Skeletal muscle tissue (tissue), 4 donors: ENCODE results near the gene HLA-DOA. TPM values are rescaled to one million over a fixed set of nuclear protein-coding genes. Genes with fewer than 3 reads are reported as not detected.

ENCODE experiments used
- H3K27ac ChIP-seq: one replicate; pipeline ENCODE4 v1.7.0; 2013; ENCODE audit warnings: mild to moderate bottlenecking, low read depth, low read length, inconsistent platforms
- H3K27me3 ChIP-seq, 3 donors: one replicate each; pipeline ENCODE4 v1.7.0; 2013; ENCODE audit warnings: low read length in 3 of 3; ENCODE audit not compliant: control insufficient read depth in 3 of 3, insufficient read depth in 3 of 3
- H3K36me3 ChIP-seq, 3 donors: one replicate each; pipeline ENCODE4 v1.7.0; 2013; ENCODE audit warnings: low read length in 3 of 3; ENCODE audit not compliant: control insufficient read depth in 3 of 3, insufficient read depth in 3 of 3
- H3K4me1 ChIP-seq, 3 donors: one replicate each; pipeline ENCODE4 v1.7.0; 2013; ENCODE audit warnings: low read length in 3 of 3, mild to moderate bottlenecking in 3 of 3; ENCODE audit not compliant: control insufficient read depth in 3 of 3, insufficient read depth in 3 of 3
- H3K4me3 ChIP-seq, 3 donors: one replicate each; pipeline ENCODE4 v1.7.0; 2013; ENCODE audit warnings: low read length in 3 of 3
- H3K9ac ChIP-seq, 3 donors: one replicate each; pipeline ENCODE4 v1.7.0; 2013; ENCODE audit warnings: low read length in 3 of 3, mild to moderate bottlenecking in 3 of 3, moderate library complexity in 2 of 3, low read depth in 1 of 3
- H3K9me3 ChIP-seq, 3 donors: one replicate each; pipeline ENCODE4 v1.7.0; 2013; ENCODE audit warnings: low read length in 3 of 3; ENCODE audit not compliant: control insufficient read depth in 3 of 3
- total RNA-seq: library from RNA; depleted of rRNA; stranded (reverse); fragments of >200 nt; gene quantifications from one replicate; pipeline ENCODE4 v1.2.3, GENCODE V29; 2014
- donor health status: Osteomylitis.

The HLA-DOA gene
- total RNA-seq, 1 donor from 2014 or later: 1.0 TPM

DNA sequence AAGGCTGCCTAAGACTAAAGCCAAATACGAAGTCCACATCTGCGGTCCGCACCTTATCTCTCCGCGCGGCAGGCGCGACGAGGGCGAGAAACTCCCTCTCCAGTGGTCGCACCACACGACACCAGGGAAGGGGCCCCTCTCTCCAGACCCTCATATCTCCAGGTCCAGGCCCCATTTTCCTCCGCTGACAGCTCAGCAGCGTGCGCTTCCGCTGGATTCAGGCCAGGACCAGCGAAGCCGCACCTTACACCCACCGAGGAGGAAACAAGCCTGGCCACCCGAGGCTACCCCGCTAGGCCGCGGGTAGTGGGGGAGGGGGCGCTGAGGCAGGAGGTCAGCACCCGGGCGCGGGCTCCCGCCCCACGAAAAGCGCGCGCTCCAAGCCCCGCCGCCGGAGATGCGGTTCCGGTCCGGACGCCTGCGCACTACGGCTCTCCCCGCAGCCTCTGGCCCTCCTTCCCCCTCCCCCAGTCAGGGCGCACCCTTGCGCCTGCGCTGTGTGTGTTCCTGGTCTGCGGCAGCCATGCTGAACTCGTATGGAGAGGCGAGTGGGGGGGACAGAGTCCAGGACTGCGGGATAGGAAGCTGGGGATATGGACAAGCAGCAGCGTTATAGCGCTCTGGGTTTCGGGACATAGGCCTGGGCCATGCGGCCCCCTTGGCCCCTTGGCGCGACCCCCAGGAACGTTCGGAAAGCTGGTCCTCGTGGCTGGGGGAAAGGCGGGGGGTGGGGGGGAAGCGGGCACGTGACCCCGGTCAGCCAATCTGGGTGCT, 41.1 kb downstream of the HLA-DOA start, which contains the start of gene BRD2:
BRD2 (plus strand) TSS at position 502 of the 774 bp plus-strand sequence. CDS start 4,305 bp downstream, outside the sequence.
- H3K27me3 ChIP-seq: no peaks in the 10 kb centered on the region
- peak within 1 kb of the TSS; percentile 97 to 100 (median 100) for H3K9ac ChIP-seq
- peak within 1 kb of the TSS; percentile 100 for H3K27ac ChIP-seq
- H3K4me1 ChIP-seq: peaks cover 19 to 28% (median 21%) of the 10 kb centered on the region in 3 donors
- peak within 1 kb of the TSS; percentile 82 to 97 (median 97) for H3K4me3 ChIP-seq
- peaks cover 8 to 20% (median 12%) of the 10 kb centered on the region in 3 donors for H3K36me3 ChIP-seq
- no peaks in the 10 kb centered on the region for H3K9me3 ChIP-seq

DNA sequence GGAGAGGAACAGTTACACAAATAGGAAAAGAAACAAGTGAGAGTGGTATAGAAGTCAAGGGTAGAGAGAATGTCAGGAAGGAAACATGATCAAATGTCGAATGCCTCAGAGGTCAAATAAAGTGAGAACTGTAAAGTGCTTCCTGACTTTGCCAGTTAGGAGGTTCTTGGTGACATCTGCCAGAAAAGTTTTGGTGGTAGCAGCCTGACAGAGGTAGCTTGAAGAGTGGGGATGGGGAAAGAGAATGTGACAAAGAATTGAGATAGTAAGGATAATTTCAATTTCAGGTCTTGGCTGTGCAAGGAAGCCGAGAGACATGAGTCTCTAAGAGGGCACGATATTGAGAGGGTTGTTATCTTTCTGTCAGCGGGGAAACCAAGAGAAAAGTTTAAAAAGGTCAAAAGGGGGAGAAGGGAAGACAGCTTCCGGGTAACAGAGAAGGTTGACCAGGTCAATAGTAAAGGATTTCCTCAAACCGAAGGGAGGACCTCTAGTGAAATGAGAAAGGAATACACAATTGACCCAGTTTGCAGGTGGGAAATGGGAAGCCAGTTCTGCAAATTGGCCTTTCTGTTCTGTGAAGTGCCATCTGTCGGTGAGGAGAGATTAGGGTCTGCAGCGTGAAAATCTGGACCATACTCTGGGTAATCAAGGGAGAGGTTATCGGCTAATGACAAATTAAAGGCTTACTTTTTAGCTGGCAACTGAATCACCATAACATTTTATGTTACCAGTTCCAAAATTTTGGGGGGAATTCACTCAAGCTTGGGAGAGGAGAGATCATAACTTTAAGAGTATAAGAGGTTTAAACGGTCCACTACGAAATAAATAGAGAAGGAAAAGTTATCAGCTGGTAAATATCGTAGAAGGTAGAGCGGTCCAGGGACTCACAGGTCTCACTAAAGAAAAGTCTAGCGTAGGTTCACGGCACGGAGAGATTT, 42.0 kb downstream of the HLA-DOA start:
- Histone ChIP-seq H3K27ac (peak overlapping the region; percentile 100), H3K9ac (peak overlapping the region; percentile 97 to 100 (median 99)), H3K4me1 (peaks cover 19 to 28% (median 21%) of the 10 kb centered on the region in 3 donors), H3K4me3 (peak overlapping the region; percentile 82 to 97 (median 95)), H3K9me3 (no peaks in the 10 kb centered on the region), H3K36me3 (peaks cover 1 to 11% (median 3%) of the 10 kb centered on the region in 3 donors), H3K27me3 (no peaks in the 10 kb centered on the region)

DNA sequence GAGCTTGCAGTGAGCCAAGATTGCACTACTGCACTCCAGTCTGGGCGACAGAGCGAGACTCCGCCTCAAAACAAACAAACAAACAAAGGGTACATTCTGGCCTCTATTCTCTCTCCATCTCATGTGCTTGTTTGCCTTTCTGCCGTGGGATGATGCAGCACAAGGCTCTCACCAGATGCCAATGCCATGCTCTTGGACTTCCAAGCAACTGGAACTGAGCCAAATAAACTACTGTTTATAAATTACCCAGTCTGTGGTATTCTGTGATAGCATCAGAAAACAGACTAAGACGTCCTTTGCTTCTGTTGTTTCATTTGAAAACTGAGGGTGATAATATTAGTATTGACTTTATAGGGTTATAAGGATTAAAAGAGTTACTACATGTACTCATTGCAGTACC, 44.6 kb downstream of the HLA-DOA start:
- Histone ChIP-seq H3K27me3 (no peaks in the 10 kb centered on the region), H3K27ac (no peak overlapping the region), H3K9ac (no peak overlapping the region), H3K4me1 (peaks cover 16 to 27% (median 19%) of the 10 kb centered on the region in 3 donors), H3K36me3 (peaks cover 0 to 4% (median 0%) of the 10 kb centered on the region in 3 donors), H3K4me3 (no peak overlapping the region), H3K9me3 (no peaks in the 10 kb centered on the region)

DNA sequence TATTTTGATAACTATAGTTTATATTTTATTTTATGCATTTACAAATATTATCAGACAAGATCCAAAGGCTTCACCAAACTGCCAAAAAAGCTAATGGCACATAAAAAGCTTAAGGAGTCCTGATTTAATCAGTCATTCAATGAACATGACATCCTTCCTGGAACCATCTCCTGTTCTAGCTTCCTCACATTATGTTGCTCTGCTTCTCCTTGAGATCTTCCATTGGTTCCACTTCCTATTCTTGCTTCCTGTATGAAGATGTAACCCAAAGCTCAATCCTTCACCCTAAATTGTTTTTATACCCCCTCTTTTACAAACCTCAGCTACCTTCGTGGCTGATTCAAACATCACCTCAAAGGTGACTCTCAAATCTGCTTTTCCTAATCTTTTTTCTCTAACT, 45.5 kb downstream of the HLA-DOA start:
- Histone ChIP-seq H3K4me1 (peaks cover 16 to 21% (median 19%) of the 10 kb centered on the region in 3 donors), H3K27me3 (no peaks in the 10 kb centered on the region), H3K9ac (no peak overlapping the region), H3K9me3 (no peaks in the 10 kb centered on the region), H3K27ac (no peak overlapping the region), H3K36me3 (no peaks in the 10 kb centered on the region), H3K4me3 (no peak overlapping the region)

DNA sequence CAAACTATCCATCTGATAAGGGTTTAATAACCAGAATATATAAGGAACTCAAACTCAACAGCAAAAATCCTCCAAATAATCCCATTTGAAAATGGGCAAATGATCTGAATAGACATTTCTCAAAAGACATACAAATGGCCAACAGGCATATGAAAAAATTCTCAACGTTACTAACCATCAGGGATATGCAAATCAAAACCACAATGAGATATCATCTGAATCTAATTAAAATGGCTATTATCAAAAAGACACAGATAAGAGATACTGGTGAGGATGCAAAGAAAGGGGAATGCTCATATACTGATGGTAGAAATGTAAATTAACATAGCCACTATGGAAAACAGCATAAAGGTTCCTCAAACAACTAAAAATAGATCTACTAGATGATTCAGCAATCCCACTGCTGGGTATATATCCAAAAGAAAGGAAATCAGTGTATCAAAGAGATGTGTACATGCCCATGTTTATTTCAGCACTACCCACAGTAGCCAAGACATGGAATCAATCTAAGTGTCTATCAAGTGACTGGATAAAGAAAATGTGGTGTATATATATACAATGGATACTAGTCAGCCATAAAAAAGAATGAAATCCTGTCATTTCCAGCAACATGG, 47.1 kb downstream of the HLA-DOA start:
- H3K4me1 ChIP-seq: peaks cover 16 to 18% (median 16%) of the 10 kb centered on the region in 3 donors

DNA sequence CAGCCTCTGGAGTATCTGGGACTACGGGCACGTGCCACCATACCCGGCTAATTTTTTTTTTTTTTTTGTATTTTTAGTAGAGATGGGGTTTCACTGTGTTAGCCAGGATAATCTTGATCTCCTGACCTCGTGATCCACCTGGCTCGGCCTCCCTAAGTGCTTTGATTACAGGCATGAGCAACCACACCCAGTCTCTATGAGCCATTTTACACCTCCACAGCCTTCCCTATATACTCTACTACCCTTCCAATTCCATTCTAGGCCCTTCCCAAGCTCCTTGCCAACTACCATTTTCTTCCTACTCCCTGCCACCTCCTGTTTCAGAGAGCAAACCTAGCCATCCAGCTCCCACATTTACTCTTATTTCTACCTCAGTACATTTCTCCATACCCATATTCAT, 48.8 kb downstream of the HLA-DOA start:
- Histone ChIP-seq H3K4me3 (no peak overlapping the region), H3K4me1 (peaks cover under 1% of the 10 kb centered on the region in 3 donors), H3K27me3 (no peaks in the 10 kb centered on the region), H3K9ac (no peak overlapping the region), H3K27ac (no peak overlapping the region), H3K9me3 (no peaks in the 10 kb centered on the region), H3K36me3 (no peaks in the 10 kb centered on the region)

More for the DNA sequence above, 47.1 kb downstream of the HLA-DOA start:
- no peak overlapping the region for H3K27ac ChIP-seq
- H3K36me3 ChIP-seq: no peaks in the 10 kb centered on the region
- H3K9ac ChIP-seq: no peak overlapping the region
- H3K4me3 ChIP-seq: no peak overlapping the region
- no peaks in the 10 kb centered on the region for H3K27me3 ChIP-seq
- no peaks in the 10 kb centered on the region for H3K9me3 ChIP-seq

DNA sequence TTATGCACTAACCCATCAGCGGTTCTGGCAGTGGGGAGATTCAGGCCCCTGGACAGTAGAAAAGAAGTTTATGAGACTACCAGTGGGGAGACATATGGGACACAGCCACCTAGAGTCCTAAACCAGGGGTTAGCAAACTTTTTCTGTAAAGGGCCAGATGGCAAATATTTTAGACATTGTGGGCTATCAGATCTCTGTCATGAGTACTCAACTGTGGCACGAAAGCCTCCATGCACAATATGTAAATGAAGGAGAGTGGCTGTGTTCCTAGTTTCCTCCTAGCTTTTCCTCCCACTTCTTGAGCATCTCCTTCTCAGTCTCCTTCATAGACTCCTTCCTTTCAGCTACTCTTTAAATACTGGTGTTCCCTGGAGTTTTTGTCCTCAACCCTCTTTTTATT, 53.2 kb downstream of the HLA-DOA start:
- H3K27me3 ChIP-seq: no peaks in the 10 kb centered on the region
- no peaks in the 10 kb centered on the region for H3K36me3 ChIP-seq
- H3K4me3 ChIP-seq: no peak overlapping the region
- H3K4me1 ChIP-seq: peaks cover 3 to 12% (median 11%) of the 10 kb centered on the region in 3 donors
- no peak overlapping the region for H3K27ac ChIP-seq
- no peak overlapping the region for H3K9ac ChIP-seq
- H3K9me3 ChIP-seq: no peaks in the 10 kb centered on the region

DNA sequence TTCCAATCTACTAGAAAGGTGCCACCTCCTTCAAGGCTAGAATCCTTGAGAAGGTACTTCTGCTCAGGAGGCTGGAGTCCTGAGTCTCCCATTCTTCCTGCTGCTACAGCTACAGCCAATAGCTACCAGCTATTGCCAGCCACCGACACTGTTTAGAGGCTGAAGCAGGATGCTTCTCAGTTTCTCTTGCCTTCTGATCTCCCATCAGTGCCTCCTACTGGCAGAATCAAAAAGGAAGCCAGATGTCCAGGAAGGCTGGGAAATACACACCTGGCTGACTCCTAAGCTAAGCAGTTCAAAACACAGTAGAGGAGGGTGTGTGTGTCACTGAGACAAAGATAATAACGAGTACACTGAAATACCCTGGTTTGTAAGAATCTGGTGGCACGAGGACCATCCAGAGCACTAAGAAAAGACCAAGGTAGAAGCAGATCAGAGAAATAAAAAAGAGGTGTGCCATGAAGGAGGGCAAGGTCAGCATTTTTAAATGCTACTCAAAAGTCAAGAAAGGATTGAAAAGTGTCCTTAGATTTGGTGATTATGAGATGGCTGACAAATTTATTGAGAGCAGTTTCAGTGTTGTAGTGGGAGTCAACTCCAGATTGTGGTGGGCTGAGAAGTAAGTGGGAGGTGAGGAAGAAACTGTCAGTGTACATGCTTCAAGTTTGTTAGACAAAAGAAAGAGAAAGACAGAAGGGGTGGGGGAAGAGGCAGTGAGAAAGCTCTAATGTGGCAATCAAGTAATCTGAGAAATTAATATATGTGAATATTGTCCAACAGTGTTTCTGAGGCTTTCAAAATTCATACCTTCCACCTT, 54.2 kb downstream of the HLA-DOA start:
- no peak overlapping the region for H3K9ac ChIP-seq
- no peaks in the 10 kb centered on the region for H3K36me3 ChIP-seq
- no peaks in the 10 kb centered on the region for H3K27me3 ChIP-seq
- H3K4me1 ChIP-seq: peaks cover 3 to 14% (median 12%) of the 10 kb centered on the region in 3 donors
- H3K4me3 ChIP-seq: no peak overlapping the region
- H3K27ac ChIP-seq: no peak overlapping the region
- H3K9me3 ChIP-seq: no peaks in the 10 kb centered on the region

DNA sequence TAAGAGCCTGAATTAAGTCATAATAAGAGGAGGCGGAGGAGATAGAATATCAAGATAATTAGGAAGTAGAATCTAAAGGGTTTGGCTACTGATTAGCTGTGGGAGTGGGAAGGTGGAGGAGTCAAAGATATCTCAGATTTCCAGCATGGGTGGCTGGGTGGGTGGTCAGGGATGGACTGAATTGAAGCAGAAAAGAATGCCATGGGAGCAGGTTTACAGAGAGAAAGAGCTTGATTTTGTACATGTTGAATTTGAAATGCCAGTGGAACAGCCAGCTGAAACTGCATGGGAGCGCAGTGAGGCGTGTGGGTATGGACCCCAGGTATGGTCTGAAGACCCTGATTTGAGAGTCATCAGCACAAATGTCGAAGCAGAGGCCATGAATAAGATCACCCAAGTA, 55.1 kb downstream of the HLA-DOA start:
- H3K36me3 ChIP-seq: no peaks in the 10 kb centered on the region
- H3K4me3 ChIP-seq: no peak overlapping the region
- no peak overlapping the region for H3K9ac ChIP-seq
- peaks cover 3 to 14% (median 12%) of the 10 kb centered on the region in 3 donors for H3K4me1 ChIP-seq
- H3K27me3 ChIP-seq: no peaks in the 10 kb centered on the region
- no peak overlapping the region for H3K27ac ChIP-seq
- no peaks in the 10 kb centered on the region for H3K9me3 ChIP-seq
